ENCODE data around the gene TXNRD1. TPM values are rescaled to one million over a fixed set of nuclear protein-coding genes. Genes with fewer than 3 reads are reported as not detected.

TXNRD1 gene
- total RNA-seq, 1 experiment from 2014 or later = 327 TPM

DNA sequence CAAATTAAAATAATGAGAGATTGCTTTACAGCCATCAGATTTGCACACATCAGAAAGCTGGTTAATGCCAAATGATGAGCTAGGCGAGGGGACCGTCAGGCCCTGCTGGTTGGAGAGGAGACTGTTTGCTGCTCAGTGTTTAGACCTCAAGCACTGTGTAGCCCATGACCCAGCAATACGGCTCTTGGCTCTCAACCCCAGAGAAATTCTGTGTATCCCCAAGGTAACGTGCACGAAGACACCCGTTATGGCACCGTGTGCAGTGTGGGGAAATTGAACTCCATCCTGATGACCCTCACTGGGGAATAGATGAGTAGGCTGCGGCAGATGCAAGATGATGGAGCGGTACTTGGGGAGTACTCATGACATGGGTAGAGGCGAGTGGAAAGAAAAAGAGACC lies 143.6 kb downstream of the TXNRD1 start:
- H3K36me3 ChIP-seq (ENCODE audit: control insufficient read depth in 1 of 2, insufficient read depth in 2 of 2, low read length in 2 of 2) = peaks cover 0 to 8% of the 10 kb centered on the region in 2 experiments; a peak in 1 of 4 replicates
- intact Hi-C loops (cut with micrococcal nuclease) = no loop called here
- ATAC-seq (no peak), DNase-seq (ENCODE audit: low read depth, low spot score) (no peak)
- H3K27ac ChIP-seq (ENCODE audit: low read depth, low read length) = no peak overlapping the region
- H3K4me3 ChIP-seq (replicated peaks in 1 of 2; ENCODE audit: low read depth in 1 of 2, low read length in 2 of 2) = no peak overlapping the region
- H3K4me2 ChIP-seq (ENCODE audit: low read length) = no peak overlapping the region
- no peaks in the 10 kb centered on the region for H3K9me2 ChIP-seq (ENCODE audit: insufficient read depth)
- H3K9me3 ChIP-seq (ENCODE audit: control insufficient read depth in 1 of 2, insufficient read depth in 1 of 2, low read depth in 1 of 2, low read length in 2 of 2) = no peaks in the 10 kb centered on the region
- no TSS peak for BruUV-seq (replicated peaks)
- H3K79me2 ChIP-seq (ENCODE audit: insufficient read depth, low read length) = no peaks in the 10 kb centered on the region
- no peak overlapping the region for H3K9ac ChIP-seq (ENCODE audit: low read length)
- ChIA-PET RAD21 (ENCODE audit: low non-redundant PET in 1 of 2, low total read pairs in 2 of 2, uncharacterized antibody in 2 of 2, unreplicated experiment in 2 of 2) (no interaction called here), POLR2A (interaction anchor here (1.5 kb wide), 1 partner anchor 139 kb away, joined by 4 read pairs; no protein-coding TSS in a partner anchor), CTCF (interaction anchor here (0.7 to 1.2 kb wide), 2 partner anchors 147 to 694 kb away, joined by 3 to 4 read pairs; no protein-coding TSS in a partner anchor)
- TF ChIP-seq, protein P1, sequence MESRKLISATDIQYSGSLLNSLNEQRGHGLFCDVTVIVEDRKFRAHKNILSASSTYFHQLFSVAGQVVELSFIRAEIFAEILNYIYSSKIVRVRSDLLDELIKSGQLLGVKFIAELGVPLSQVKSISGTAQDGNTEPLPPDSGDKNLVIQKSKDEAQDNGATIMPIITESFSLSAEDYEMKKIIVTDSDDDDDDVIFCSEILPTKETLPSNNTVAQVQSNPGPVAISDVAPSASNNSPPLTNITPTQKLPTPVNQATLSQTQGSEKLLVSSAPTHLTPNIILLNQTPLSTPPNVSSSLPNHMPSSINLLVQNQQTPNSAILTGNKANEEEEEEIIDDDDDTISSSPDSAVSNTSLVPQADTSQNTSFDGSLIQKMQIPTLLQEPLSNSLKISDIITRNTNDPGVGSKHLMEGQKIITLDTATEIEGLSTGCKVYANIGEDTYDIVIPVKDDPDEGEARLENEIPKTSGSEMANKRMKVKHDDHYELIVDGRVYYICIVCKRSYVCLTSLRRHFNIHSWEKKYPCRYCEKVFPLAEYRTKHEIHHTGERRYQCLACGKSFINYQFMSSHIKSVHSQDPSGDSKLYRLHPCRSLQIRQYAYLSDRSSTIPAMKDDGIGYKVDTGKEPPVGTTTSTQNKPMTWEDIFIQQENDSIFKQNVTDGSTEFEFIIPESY (IDR thresholded peaks at IDR 0.05; ENCODE audit: extremely low read depth, insufficient replicate concordance, low read length) = no peak
- TF ChIP-seq, protein P2, sequence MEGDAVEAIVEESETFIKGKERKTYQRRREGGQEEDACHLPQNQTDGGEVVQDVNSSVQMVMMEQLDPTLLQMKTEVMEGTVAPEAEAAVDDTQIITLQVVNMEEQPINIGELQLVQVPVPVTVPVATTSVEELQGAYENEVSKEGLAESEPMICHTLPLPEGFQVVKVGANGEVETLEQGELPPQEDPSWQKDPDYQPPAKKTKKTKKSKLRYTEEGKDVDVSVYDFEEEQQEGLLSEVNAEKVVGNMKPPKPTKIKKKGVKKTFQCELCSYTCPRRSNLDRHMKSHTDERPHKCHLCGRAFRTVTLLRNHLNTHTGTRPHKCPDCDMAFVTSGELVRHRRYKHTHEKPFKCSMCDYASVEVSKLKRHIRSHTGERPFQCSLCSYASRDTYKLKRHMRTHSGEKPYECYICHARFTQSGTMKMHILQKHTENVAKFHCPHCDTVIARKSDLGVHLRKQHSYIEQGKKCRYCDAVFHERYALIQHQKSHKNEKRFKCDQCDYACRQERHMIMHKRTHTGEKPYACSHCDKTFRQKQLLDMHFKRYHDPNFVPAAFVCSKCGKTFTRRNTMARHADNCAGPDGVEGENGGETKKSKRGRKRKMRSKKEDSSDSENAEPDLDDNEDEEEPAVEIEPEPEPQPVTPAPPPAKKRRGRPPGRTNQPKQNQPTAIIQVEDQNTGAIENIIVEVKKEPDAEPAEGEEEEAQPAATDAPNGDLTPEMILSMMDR (IDR thresholded peaks at IDR 0.05 in 2 of 3, conservative IDR thresholded peaks at IDR 0.05 in 1 of 3; ENCODE audit: borderline replicate concordance in 1 of 3, insufficient read depth in 1 of 3, low read depth in 2 of 3, low read length in 2 of 3) = no peak
- TF ChIP-seq TCF7L2 (IDR thresholded peaks at IDR 0.05; ENCODE audit: borderline replicate concordance, extremely low read depth, insufficient read depth, insufficient read length) = no peak
- TF ChIP-seq SP1 (IDR thresholded peaks at IDR 0.05; ENCODE audit: low read depth) = no peak
- TF ChIP-seq, protein P3, sequence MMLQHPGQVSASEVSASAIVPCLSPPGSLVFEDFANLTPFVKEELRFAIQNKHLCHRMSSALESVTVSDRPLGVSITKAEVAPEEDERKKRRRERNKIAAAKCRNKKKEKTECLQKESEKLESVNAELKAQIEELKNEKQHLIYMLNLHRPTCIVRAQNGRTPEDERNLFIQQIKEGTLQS (IDR thresholded peaks at IDR 0.05) = no peak
- TF ChIP-seq YY1 (IDR thresholded peaks at IDR 0.05; ENCODE audit: extremely low read depth, insufficient replicate concordance, low read depth, low read length) = no peak
- no peak for TF ChIP-seq POLR2A (IDR thresholded peaks at IDR 0.05; ENCODE audit: borderline replicate concordance, extremely low read depth, insufficient read depth, insufficient read length)
- TF ChIP-seq POLR2AphosphoS5 (IDR thresholded peaks at IDR 0.05; ENCODE audit: low read depth, low read length) = no peak
- no peak for TF ChIP-seq SIN3A (IDR thresholded peaks at IDR 0.05; ENCODE audit: low read depth)
- TF ChIP-seq, protein P4, sequence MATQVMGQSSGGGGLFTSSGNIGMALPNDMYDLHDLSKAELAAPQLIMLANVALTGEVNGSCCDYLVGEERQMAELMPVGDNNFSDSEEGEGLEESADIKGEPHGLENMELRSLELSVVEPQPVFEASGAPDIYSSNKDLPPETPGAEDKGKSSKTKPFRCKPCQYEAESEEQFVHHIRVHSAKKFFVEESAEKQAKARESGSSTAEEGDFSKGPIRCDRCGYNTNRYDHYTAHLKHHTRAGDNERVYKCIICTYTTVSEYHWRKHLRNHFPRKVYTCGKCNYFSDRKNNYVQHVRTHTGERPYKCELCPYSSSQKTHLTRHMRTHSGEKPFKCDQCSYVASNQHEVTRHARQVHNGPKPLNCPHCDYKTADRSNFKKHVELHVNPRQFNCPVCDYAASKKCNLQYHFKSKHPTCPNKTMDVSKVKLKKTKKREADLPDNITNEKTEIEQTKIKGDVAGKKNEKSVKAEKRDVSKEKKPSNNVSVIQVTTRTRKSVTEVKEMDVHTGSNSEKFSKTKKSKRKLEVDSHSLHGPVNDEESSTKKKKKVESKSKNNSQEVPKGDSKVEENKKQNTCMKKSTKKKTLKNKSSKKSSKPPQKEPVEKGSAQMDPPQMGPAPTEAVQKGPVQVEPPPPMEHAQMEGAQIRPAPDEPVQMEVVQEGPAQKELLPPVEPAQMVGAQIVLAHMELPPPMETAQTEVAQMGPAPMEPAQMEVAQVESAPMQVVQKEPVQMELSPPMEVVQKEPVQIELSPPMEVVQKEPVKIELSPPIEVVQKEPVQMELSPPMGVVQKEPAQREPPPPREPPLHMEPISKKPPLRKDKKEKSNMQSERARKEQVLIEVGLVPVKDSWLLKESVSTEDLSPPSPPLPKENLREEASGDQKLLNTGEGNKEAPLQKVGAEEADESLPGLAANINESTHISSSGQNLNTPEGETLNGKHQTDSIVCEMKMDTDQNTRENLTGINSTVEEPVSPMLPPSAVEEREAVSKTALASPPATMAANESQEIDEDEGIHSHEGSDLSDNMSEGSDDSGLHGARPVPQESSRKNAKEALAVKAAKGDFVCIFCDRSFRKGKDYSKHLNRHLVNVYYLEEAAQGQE (IDR thresholded peaks at IDR 0.05; ENCODE audit: low read depth) = no peak
- no peak for TF ChIP-seq EZH2phosphoT487 (IDR thresholded peaks at IDR 0.05; ENCODE audit: borderline replicate concordance)
- no peak for TF ChIP-seq JUND (IDR thresholded peaks at IDR 0.05)
- H3K27me3 ChIP-seq (ENCODE audit: insufficient read depth, low read length) = no peaks in the 10 kb centered on the region
- no peak overlapping the region for H2AFZ ChIP-seq (ENCODE audit: low read depth, low read length, poor library complexity, severe bottlenecking)
- no peaks in the 10 kb centered on the region for H3K4me1 ChIP-seq (ENCODE audit: control insufficient read depth in 1 of 2, insufficient read depth in 2 of 2, low read length in 2 of 2)
- H4K20me1 ChIP-seq (ENCODE audit: insufficient read depth) = no peaks in the 10 kb centered on the region
